Measurements from ENCODE around the gene YAP1. TPM values are rescaled to one million over a fixed set of nuclear protein-coding genes. Genes with fewer than 3 reads are reported as not detected.

The YAP1 gene
- polyA plus RNA-seq, 3 donors = not detected

DNA sequence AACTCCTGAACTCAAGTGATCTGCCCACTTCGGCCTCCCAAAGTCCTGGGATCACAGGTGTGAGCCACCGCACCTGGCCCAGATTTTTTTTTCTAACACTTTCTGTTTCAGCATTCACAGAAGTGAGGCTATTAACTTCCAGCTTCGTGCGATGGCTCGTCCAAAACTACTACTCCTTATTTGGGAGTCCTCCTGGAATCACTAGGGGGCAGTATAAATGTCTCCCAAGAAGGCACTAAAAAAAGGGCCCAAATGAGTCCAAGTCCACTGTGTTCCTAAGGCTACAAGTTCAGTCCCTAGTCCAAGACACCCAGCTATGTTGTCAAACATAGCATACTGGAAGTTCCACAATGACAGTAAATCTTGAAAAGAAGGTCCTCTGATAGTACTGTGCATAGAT lies 143.8 kb downstream of the YAP1 start:
- Mint-ChIP-seq H3K27me3 (ENCODE audit: low read depth in 3 of 3) (peaks cover 0 to 15% (median 13%) of the 10 kb centered on the region in 3 donors), H3K4me3 (no peak overlapping the region), H3K4me1 (no peaks in the 10 kb centered on the region), H3K9me3 (no peaks in the 10 kb centered on the region), H3K27ac (no peak overlapping the region), H3K36me3 (no peaks in the 10 kb centered on the region)
- H3K36me3 ChIP-seq (replicated peaks in 1 of 2; ENCODE audit: control insufficient read depth in 1 of 2, insufficient read depth in 2 of 2, low read length in 2 of 2) = no peaks in the 10 kb centered on the region
- no peaks in the 10 kb centered on the region for H3K79me2 ChIP-seq (ENCODE audit: insufficient read depth, low read length)
- TF ChIP-seq CTCF (IDR thresholded peaks at IDR 0.05) = peak; percentile 49
- no peaks in the 10 kb centered on the region for H3K27me3 ChIP-seq (ENCODE audit: control insufficient read depth in 2 of 2, insufficient read depth in 2 of 2, low read length in 2 of 2)
- H3K9ac ChIP-seq (ENCODE audit: insufficient read depth, low read length, poor library complexity, severe bottlenecking) = no peak overlapping the region
- no peak overlapping the region for H2AFZ ChIP-seq (ENCODE audit: insufficient read depth, low read depth, low read length, poor library complexity, severe bottlenecking)
- no peaks in the 10 kb centered on the region for H4K20me1 ChIP-seq (ENCODE audit: insufficient read depth, low read length)
- no peak for DNase-seq
- no peak overlapping the region for H3K4me2 ChIP-seq (replicated peaks; ENCODE audit: extremely low read depth, low read length, poor library complexity, severe bottlenecking)
- H3K4me1 ChIP-seq (ENCODE audit: control insufficient read depth in 1 of 2, insufficient read depth in 2 of 2, low read length in 2 of 2) = no peaks in the 10 kb centered on the region
- 96% methylated on average over 4 of the region's 5 CpGs for WGBS (ENCODE audit: insufficient coverage)
- intact Hi-C loops (cut with micrococcal nuclease) = no loop called here
- H3K4me3 ChIP-seq (replicated peaks in 1 of 3; ENCODE audit: low read depth in 2 of 3, low read length in 3 of 3) = no peak overlapping the region
- H3K27ac ChIP-seq (ENCODE audit: low read depth in 1 of 2, low read length in 2 of 2) = no peak overlapping the region
- no peaks in the 10 kb centered on the region for H3K9me3 ChIP-seq (replicated peaks in 1 of 2; ENCODE audit: control insufficient read depth in 1 of 2, insufficient read depth in 1 of 2, low read length in 2 of 2)

GRCh38 chr11:102256251-102256650 lies 146.0 kb downstream of the YAP1 start:
- Histone ChIP-seq H3K4me3 (replicated peaks in 1 of 3; ENCODE audit: low read depth in 2 of 3, low read length in 3 of 3) (no peak overlapping the region), H2AFZ (ENCODE audit: insufficient read depth, low read depth, low read length, poor library complexity, severe bottlenecking) (no peak overlapping the region), H3K27ac (ENCODE audit: low read depth in 1 of 2, low read length in 2 of 2) (no peak overlapping the region), H3K27me3 (ENCODE audit: control insufficient read depth in 2 of 2, insufficient read depth in 2 of 2, low read length in 2 of 2) (no peaks in the 10 kb centered on the region), H3K36me3 (replicated peaks in 1 of 2; ENCODE audit: control insufficient read depth in 1 of 2, insufficient read depth in 2 of 2, low read length in 2 of 2) (no peaks in the 10 kb centered on the region), H3K4me2 (replicated peaks; ENCODE audit: extremely low read depth, low read length, poor library complexity, severe bottlenecking) (no peak overlapping the region), H3K79me2 (ENCODE audit: insufficient read depth, low read length) (no peaks in the 10 kb centered on the region), H3K9me3 (replicated peaks in 1 of 2; ENCODE audit: control insufficient read depth in 1 of 2, insufficient read depth in 1 of 2, low read length in 2 of 2) (no peaks in the 10 kb centered on the region), H3K9ac (ENCODE audit: insufficient read depth, low read length, poor library complexity, severe bottlenecking) (no peak overlapping the region), H3K4me1 (ENCODE audit: control insufficient read depth in 1 of 2, insufficient read depth in 2 of 2, low read length in 2 of 2) (no peaks in the 10 kb centered on the region), H4K20me1 (ENCODE audit: insufficient read depth, low read length) (no peaks in the 10 kb centered on the region)
- Mint-ChIP-seq H3K27me3 (ENCODE audit: low read depth in 3 of 3) (peaks cover 2 to 16% (median 16%) of the 10 kb centered on the region in 3 donors), H3K4me1 (no peaks in the 10 kb centered on the region), H3K9me3 (no peaks in the 10 kb centered on the region), H3K27ac (no peak overlapping the region), H3K4me3 (no peak overlapping the region), H3K36me3 (no peaks in the 10 kb centered on the region)
- DNase-seq = no peak
- WGBS (ENCODE audit: insufficient coverage) = 100% methylated on average over 1 of the region's 4 CpGs
- TF ChIP-seq CTCF (IDR thresholded peaks at IDR 0.05) = no peak
- intact Hi-C loops (cut with micrococcal nuclease) = no loop called here

Data from CD14-positive monocyte (primary cell).